C4-2B (cell line): ENCODE results near the gene SCARB1.

Experiments
- ZFX ChIP-seq: fragments of 450-650 bp; IDR thresholded peaks from 2 replicates; pipeline ENCODE4 v1.6.1; 2017
- TF ChIP-seq, protein P1 (sequence below): fragments of 450-650 bp; conservative IDR thresholded peaks from 2 replicates; pipeline ENCODE4 v1.5.1; 2017; ENCODE audit warnings: mild to moderate bottlenecking

DNA sequence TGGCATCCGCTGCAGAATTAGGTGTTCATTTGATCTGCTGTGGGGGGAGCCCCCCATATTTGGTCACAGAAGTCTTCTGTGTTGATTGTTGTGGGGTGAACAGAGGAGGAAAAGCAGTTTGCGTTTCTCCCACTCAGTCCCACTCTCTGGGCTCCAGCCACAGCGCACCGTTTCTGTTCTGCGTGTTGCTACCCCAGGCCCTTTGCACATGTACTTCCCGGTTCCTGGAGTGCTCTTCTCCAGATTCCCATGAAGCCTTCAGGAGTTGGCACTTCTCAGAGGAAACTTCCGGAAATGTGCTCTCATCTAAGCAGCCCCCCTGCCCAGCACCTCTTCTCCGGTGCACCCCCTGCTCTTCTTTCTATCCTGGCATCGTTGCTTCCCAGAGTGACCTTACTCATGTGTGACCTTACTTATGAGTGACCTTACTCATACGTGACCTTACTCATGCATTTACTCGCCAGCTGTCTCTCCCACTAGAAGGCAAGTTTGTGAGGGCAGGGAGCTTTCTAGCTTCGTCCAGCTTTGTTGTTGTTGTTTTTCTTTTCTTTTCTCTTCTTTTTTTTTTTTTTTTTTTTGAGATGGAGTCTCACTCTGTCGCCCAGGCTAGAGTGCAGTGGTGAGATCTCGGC lies 93.7 kb downstream of the SCARB1 start:
- TF ChIP-seq, protein P1, sequence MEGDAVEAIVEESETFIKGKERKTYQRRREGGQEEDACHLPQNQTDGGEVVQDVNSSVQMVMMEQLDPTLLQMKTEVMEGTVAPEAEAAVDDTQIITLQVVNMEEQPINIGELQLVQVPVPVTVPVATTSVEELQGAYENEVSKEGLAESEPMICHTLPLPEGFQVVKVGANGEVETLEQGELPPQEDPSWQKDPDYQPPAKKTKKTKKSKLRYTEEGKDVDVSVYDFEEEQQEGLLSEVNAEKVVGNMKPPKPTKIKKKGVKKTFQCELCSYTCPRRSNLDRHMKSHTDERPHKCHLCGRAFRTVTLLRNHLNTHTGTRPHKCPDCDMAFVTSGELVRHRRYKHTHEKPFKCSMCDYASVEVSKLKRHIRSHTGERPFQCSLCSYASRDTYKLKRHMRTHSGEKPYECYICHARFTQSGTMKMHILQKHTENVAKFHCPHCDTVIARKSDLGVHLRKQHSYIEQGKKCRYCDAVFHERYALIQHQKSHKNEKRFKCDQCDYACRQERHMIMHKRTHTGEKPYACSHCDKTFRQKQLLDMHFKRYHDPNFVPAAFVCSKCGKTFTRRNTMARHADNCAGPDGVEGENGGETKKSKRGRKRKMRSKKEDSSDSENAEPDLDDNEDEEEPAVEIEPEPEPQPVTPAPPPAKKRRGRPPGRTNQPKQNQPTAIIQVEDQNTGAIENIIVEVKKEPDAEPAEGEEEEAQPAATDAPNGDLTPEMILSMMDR = no peak
- TF ChIP-seq ZFX = no peak
